PC-9 (cell line): ENCODE results near the gene ACTR1B. TPM values are rescaled to one million over a fixed set of nuclear protein-coding genes. Genes with fewer than 3 reads are reported as not detected.

Experiments
- BruUV-seq: library from RNA; stranded (reverse); fragments of 400-500 nt; replicated peaks from 2 replicates; lab custom pipeline; 2021; lab: Mats Ljungman, UMichigan
- CTCF ChIA-PET: fragments of 300-600 bp; sonication (Branson Sonifier 250); formaldehyde crosslinking; loops from one replicate; lab custom pipeline; 2022; ENCODE audit warnings: antibody characterized with exemption; lab: Charles Lee
- POLR2A ChIA-PET: fragments of 300-600 bp; sonication (Branson Sonifier 250); formaldehyde crosslinking; loops from one replicate; lab custom pipeline; 2022; ENCODE audit warnings: antibody characterized with exemption; ENCODE audit not compliant: unreplicated experiment; lab: Charles Lee
- DNase-seq, 2 experiments: peaks; one replicate each; pipeline versions ENCODE4 v3.0.0 to v3.0.0-alpha.2; 2015 to 2022; ENCODE audit warnings: mixed read lengths in 1 of 2
- H2AFZ ChIP-seq: fragments of 200-600 bp; sonication (generic); 2 replicates; pipeline ENCODE4 v1.8.1; 2017; ENCODE audit warnings: antibody characterized with exemption
- H3F3A ChIP-seq: fragments of 200-600 bp; sonication (generic); 2 replicates; pipeline ENCODE4 v1.8.1; 2017; ENCODE audit warnings: antibody characterized with exemption, mild to moderate bottlenecking, low read depth; ENCODE audit not compliant: insufficient read depth
- H3K27ac ChIP-seq: fragments of 200-600 bp; sonication (generic); 2 replicates; pipeline ENCODE4 v1.6.1; 2016; ENCODE audit warnings: mixed run types
- H3K27me3 ChIP-seq: fragments of 200-600 bp; sonication (generic); 2 replicates; pipeline ENCODE4 v1.6.1; 2016; ENCODE audit warnings: low read depth, mixed run types; ENCODE audit not compliant: insufficient read depth
- H3K36me3 ChIP-seq: fragments of 200-600 bp; sonication (generic); 2 replicates; pipeline ENCODE4 v1.6.1; 2016; ENCODE audit warnings: low read depth, mixed run types
- H3K4me1 ChIP-seq: fragments of 200-600 bp; sonication (generic); replicated peaks from 2 replicates; pipeline ENCODE4 v1.6.1; 2016; ENCODE audit warnings: mixed run types; ENCODE audit not compliant: insufficient read depth
- H3K4me2 ChIP-seq: fragments of 200-600 bp; sonication (generic); 2 replicates; pipeline ENCODE4 v1.6.1; 2017; ENCODE audit warnings: mixed run types
- H3K4me3 ChIP-seq: fragments of 200-600 bp; sonication (generic); 2 replicates; pipeline ENCODE4 v1.6.1; 2016; ENCODE audit warnings: mixed run types
- H3K79me2 ChIP-seq: fragments of 200-600 bp; sonication (generic); 2 replicates; pipeline ENCODE4 v1.6.1; 2017; ENCODE audit warnings: low read depth, mixed run types
- H3K9me2 ChIP-seq: fragments of 200-600 bp; sonication (generic); 2 replicates; pipeline ENCODE4 v1.8.1; 2017; ENCODE audit warnings: mild to moderate bottlenecking; ENCODE audit not compliant: insufficient read depth
- H3K9me3 ChIP-seq: fragments of 200-600 bp; sonication (generic); 2 replicates; pipeline ENCODE4 v1.8.1; 2016; ENCODE audit warnings: low read depth; ENCODE audit not compliant: insufficient read depth
- H4K20me1 ChIP-seq: fragments of 200-600 bp; sonication (generic); 2 replicates; pipeline ENCODE4 v1.8.1; 2017; ENCODE audit not compliant: insufficient read depth
- EZH2 ChIP-seq: fragments of 200-600 bp; sonication (generic); IDR thresholded peaks from 2 replicates; pipeline ENCODE4 v1.8.0; 2017; ENCODE audit warnings: antibody characterized with exemption, low read depth
- intact Hi-C: fragments of 100-400 bp; cut with micrococcal nuclease; formaldehyde crosslinking; loops from one replicate; pipeline ENCODE4 v1.10.0; 2022; ENCODE audit not compliant: unreplicated experiment
- total RNA-seq: library from RNA; stranded (reverse); gene quantifications from 2 replicates; pipeline ENCODE4 v1.2.3, GENCODE V29; 2021
- TF ChIP-seq, protein P1 (sequence below): fragments of 200-600 bp; sonication (generic); conservative IDR thresholded peaks from 2 replicates; pipeline ENCODE4 v1.6.1; 2017; ENCODE audit warnings: mixed run types, antibody characterized with exemption, mild to moderate bottlenecking, moderate library complexity

The ACTR1B gene
- total RNA-seq, 1 experiment from 2014 or later: 49.9 TPM

DNA sequence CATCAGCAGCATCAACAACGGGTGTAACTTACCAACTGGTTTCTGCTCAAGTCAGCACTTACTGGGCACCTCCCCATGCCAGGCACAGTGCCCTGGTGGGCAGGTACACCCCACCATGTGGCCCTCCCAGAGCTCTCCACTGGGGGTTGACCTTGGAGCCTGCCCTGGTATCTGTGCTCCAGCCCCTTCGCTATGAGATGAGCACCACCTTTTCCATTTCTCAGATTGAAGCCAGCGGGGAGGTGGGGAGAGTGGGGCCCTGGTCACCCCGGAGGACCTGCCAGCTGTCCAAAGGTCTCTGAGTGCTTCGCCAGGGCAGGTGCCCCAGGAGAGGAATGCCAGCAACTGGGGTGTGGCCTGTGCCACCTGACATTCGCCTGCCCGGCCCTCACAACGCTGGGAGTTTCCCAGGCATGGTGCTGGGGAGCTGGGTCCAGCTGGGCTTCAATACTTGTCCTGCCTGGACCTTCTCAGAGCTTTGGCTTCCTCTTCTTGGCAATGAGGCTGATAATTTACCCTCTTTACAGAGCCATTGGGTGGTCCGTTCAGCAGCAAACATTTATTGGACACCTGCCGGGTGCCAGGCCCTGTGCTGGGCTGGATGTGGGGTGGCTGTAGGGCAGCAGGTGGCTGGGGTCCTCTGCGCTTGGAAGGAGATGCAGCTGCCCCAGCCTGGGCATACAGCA, 43.7 kb upstream of the ACTR1B start:
- Histone ChIP-seq H3K27ac (no peak overlapping the region), H3K4me1 (0 out of 2 replicates have a peak, but pooled peaks cover 5% of the 10 kb centered on the region), H3K4me2 (no peak overlapping the region), H3K27me3 (peaks cover 19% of the 10 kb centered on the region; the same call in 1 of the 2 replicates), H3K4me3 (no peak overlapping the region), H3K9me3 (no peaks in the 10 kb centered on the region), H3K79me2 (no peaks in the 10 kb centered on the region), H4K20me1 (no peaks in the 10 kb centered on the region), H3F3A (no peaks in the 10 kb centered on the region), H3K9me2 (no peaks in the 10 kb centered on the region), H2AFZ (no peak overlapping the region), H3K36me3 (no peaks in the 10 kb centered on the region)
- CTCF ChIA-PET: no interaction called here
- intact Hi-C loops: no loop called here
- POLR2A ChIA-PET: no interaction called here
- DNase-seq: no peak
- TF ChIP-seq, protein P1, sequence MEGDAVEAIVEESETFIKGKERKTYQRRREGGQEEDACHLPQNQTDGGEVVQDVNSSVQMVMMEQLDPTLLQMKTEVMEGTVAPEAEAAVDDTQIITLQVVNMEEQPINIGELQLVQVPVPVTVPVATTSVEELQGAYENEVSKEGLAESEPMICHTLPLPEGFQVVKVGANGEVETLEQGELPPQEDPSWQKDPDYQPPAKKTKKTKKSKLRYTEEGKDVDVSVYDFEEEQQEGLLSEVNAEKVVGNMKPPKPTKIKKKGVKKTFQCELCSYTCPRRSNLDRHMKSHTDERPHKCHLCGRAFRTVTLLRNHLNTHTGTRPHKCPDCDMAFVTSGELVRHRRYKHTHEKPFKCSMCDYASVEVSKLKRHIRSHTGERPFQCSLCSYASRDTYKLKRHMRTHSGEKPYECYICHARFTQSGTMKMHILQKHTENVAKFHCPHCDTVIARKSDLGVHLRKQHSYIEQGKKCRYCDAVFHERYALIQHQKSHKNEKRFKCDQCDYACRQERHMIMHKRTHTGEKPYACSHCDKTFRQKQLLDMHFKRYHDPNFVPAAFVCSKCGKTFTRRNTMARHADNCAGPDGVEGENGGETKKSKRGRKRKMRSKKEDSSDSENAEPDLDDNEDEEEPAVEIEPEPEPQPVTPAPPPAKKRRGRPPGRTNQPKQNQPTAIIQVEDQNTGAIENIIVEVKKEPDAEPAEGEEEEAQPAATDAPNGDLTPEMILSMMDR: no peak
- no peak for TF ChIP-seq EZH2
- BruUV-seq: no TSS peak

DNA sequence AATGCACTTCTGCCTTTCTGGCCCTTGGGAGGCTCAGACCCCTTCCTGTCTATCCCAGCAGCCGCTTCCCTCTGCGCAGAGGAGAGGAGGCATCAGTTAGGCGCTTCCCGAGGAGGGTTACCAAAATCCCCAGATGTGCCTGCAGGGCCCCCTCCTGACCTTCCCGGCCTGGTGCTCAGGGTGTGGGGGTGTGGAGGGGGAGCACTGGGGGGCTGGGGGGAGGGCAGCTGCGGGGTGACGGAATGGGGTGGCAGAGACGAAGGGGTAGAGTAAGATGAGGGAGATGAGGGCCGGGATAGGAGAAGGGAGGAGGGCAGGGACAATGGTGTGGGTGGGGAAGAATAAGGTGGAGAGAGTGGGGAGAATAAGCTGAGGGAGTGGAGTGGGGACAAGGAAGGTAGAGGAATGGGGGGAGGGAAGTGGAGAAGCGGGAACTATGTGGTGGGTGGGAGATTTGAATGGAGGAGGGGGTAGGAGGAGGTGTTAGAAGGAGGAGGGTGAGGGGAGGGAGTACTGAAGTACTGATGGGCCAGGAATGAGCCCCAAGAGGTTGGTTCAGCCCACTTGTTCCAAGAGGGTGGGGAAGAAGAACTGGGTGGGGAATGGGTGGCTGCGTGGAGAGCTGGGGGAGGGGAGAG, 43.0 kb upstream of the ACTR1B start:
- POLR2A ChIA-PET: no interaction called here

DNA sequence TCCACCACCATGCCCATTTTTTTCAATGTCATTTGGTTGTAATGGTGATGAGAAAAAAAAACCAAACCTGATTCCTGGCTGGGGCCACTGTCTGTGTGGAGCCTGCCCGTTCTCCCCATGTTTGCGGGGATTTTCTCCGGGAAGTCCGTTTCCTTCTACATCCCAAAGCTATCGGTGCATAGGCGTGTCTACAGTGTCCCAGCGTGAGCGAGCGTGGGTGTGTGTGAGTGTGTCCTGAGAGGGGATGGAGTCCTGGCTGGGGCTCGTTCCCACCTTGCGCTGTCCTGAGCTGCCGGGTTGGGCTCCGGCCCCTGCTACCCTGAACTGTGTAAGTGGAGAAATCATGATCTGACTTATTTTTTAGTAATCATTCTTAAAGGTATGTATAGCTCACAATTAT, 42.3 kb upstream of the ACTR1B start:
- ChIA-PET CTCF (no interaction called here), POLR2A (no interaction called here)
- Histone ChIP-seq H3K27me3 (peaks cover 19% of the 10 kb centered on the region; the same call in 1 of the 2 replicates), H3K4me2 (no peak overlapping the region), H2AFZ (no peak overlapping the region), H3K4me1 (0 out of 2 replicates have a peak, but pooled peaks cover 4% of the 10 kb centered on the region), H3K9me3 (no peaks in the 10 kb centered on the region), H3K79me2 (no peaks in the 10 kb centered on the region), H3K36me3 (no peaks in the 10 kb centered on the region), H3K9me2 (no peaks in the 10 kb centered on the region), H3F3A (no peaks in the 10 kb centered on the region), H4K20me1 (no peaks in the 10 kb centered on the region), H3K27ac (no peak overlapping the region), H3K4me3 (no peak overlapping the region)
- no peak for TF ChIP-seq EZH2
- TF ChIP-seq, protein P1: no peak
- intact Hi-C loops: no loop called here
- no TSS peak for BruUV-seq
- DNase-seq: no peak

More for the DNA sequence above, 43.0 kb upstream of the ACTR1B start:
- H3F3A ChIP-seq: no peaks in the 10 kb centered on the region
- intact Hi-C loops: no loop called here
- no peaks in the 10 kb centered on the region for H3K36me3 ChIP-seq
- TF ChIP-seq, protein P1: no peak
- TF ChIP-seq EZH2: no peak
- BruUV-seq: no TSS peak
- no peak overlapping the region for H2AFZ ChIP-seq
- H3K4me2 ChIP-seq: no peak overlapping the region
- no peak overlapping the region for H3K27ac ChIP-seq
- CTCF ChIA-PET: no interaction called here
- DNase-seq: no peak
- no peaks in the 10 kb centered on the region for H3K9me3 ChIP-seq
- no peaks in the 10 kb centered on the region for H3K9me2 ChIP-seq
- no peak overlapping the region for H3K4me3 ChIP-seq
- 0 out of 2 replicates have a peak, but pooled peaks cover 5% of the 10 kb centered on the region for H3K4me1 ChIP-seq
- H3K79me2 ChIP-seq: no peaks in the 10 kb centered on the region
- H4K20me1 ChIP-seq: no peaks in the 10 kb centered on the region
- peaks cover 19% of the 10 kb centered on the region; the same call in 1 of the 2 replicates for H3K27me3 ChIP-seq
